Left colon (tissue), 2 donors: ENCODE data around the gene VEGFC. TPM values are rescaled to one million over a fixed set of nuclear protein-coding genes. Genes with fewer than 3 reads are reported as not detected.

ENCODE experiments used
- ATAC-seq: fragments of 200-7000 bp; cut with Tn5 transposase; one replicate; pipeline ENCODE4 v1.9.1; 2020; ENCODE audit warnings: mild to moderate bottlenecking, moderate library complexity
- DNase-seq, 2 donors: peaks; one replicate each; pipeline ENCODE4 v3.0.0-alpha.2; 2020
- intact Hi-C, 2 donors: fragments of 100-400 bp; cut with DNase I in 1 of 2; cut with micrococcal nuclease in 1 of 2; formaldehyde crosslinking; loops; one replicate each; pipeline versions ENCODE4 v1.11.2 to v1.14.0; 2022; cut with DNase I, micrococcal nuclease
- long read RNA-seq: library from polyadenylated mRNA; unstranded; transcript quantifications from one replicate; pipeline ENCODE4 v2.0.0, GENCODE V29; 2021
- total RNA-seq, 2 donors: library from RNA; stranded (reverse); fragmentation: NEBNext Ultra II Directional; extraction: Animal tissue kit (Norgen Biotek cat#: 25700); gene quantifications; one replicate each; pipeline ENCODE4 v1.2.1, GENCODE V29; 2021
- donor health status: DM: no; HTN: no; CAD: no.
- donor health status: DM: yes; HTN: yes; CAD: no.

VEGFC gene, protein sequence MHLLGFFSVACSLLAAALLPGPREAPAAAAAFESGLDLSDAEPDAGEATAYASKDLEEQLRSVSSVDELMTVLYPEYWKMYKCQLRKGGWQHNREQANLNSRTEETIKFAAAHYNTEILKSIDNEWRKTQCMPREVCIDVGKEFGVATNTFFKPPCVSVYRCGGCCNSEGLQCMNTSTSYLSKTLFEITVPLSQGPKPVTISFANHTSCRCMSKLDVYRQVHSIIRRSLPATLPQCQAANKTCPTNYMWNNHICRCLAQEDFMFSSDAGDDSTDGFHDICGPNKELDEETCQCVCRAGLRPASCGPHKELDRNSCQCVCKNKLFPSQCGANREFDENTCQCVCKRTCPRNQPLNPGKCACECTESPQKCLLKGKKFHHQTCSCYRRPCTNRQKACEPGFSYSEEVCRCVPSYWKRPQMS
- total RNA-seq, result 1 to 10 TPM; 2.5 TPM
- long read RNA-seq, partial matches to known transcripts, result 0 of 1 reads
- long read RNA-seq, other reads (novel, unspliced or antisense), result 0 of 1 reads

DNA sequence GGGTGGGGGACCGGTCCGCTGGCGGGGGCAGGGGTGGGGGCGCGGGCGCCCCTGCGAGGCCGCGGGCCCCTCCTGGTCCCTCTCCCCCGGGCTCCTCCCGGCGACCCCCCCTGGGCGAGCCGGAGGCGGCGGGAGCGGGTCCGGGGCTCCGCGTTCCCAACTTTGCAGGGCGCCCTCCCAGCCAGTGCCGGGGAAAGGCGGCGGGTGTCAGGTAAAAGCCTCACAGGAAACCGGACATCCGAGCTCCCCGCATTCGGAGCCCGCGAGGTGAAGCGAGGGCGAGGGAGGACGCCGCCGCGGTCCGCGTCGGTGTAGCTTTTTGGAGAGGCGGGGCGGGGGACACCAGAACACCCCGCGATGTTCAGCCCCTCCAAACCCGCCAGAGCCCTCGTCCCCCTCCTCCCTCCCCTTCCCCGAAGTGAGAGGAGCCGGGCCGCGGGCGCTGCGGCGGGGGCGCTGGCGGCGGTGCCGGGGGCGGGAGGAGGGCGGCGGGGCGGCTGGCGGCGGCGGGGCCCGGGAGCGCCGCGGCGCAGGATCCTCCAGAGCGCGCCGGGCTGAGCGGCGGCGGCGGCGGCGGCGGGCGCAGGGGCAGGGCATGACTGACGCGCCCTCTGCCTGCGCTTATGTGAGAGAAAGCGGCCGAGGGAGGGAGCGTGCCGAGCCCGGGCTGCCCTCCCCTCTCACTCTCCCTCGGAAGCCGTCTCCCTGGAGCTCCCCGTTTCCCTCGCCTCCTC lies at the start of gene VEGFC:
TSS of gene VEGFC (minus strand) at position 597 of the 734 bp plus-strand sequence. CDS start 611 bp downstream, outside the sequence.
- DNase-seq, result peak in 1 of 2 donors; percentile 24
- intact Hi-C loops, result no loop called here
- ATAC-seq, result peak; percentile 69

DNA sequence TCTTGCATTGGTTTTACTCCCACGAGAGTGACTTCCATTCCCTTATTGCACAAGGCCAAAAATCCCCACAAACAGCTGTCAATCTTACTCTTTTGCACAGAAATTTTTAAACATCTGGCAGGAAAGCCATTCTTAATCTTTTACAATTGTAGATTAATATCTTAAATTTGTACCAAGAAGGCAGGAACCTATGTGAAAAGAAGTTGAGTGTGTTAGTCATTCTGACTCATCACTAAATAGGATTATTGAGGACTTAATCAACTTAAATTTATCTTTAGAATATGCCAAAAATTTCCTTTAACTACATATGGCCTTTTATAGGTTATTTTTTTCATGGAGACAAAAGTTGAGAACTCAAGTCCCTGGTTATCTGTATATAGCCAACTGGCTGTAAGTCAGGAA lies 49.0 kb upstream of the VEGFC start:
- DNase-seq, result no peak
- ATAC-seq, result no peak
- intact Hi-C loops, result no loop called here

DNA sequence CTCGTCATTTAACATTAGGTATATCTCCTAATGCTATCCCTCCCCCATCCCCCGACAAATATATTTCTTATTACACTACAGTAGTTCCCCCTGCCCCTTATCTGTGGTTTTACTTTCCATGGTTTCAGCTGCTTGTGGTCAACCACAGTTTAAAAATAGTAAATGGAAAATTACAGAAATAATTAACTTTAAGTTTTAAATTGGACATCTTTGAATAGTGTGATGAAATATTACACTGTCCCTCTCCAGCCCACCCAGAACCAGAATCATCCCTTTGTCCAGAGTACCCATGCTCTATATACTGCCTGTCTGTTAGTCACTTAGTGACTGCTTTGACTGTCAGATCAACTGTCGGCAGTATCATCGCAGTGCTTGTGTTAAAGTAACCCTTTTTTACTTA lies 47.4 kb upstream of the VEGFC start:
- intact Hi-C loops, result no loop called here
- no peak for DNase-seq

DNA sequence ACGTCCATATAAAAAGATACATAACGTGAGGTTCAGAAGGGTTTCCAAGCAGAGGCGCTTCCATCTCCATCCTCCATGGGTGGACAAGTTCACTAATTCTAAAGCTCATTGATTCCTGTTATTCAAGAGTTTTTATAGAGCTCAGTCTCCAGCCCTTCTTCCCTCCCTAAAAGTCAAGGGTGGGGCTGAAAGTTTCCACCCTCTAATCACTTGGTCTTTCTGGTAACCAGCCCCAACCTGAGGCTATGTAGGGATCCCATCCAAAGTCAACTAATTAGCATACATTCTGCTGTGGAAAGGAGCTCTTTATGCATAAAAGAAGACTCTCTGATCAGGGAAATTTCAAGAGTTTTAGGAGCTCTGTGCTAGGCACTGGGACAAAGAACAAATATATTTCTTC lies 46.9 kb upstream of the VEGFC start:
- no peak for ATAC-seq
- intact Hi-C loops, result no loop called here

More for the DNA sequence above, 47.4 kb upstream of the VEGFC start:
- no peak for ATAC-seq

DNA sequence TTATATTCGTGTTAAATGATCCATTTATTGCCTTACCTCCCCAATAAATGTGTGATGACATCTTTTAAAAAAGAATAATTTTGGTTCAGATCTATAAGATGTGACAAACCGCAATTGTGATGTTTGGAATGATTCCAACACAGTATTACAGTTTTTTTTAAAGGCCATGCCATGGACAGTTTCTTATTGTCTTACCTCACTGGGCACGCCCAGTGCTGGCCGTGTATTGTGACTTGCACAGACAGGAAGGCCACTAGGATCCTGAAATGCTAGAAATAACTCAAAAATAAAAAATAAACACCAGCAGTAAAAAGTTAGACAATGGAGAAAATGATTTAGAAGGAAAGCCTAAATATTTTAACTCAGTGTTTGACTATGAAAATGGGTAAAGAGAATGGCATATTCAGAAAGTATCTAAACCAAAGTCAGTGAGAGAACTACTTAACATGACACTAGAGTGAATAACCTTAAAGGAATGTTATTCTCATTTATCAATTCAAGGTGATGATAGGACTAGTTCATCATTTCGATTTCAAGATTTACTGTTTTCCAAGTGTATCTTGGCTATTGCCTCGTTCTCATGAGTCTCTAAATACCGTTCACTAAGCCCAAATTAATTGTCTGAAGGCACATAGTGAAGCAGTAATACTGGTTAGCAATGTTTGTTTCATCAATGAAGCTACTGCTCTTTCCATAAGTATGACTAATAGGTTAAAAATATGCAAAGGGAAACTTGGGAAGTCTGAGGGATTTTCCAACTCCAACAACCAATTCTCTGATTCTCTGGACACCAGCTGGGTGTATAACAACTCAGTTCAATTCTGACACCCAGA lies 46.1 kb upstream of the VEGFC start:
- intact Hi-C loops, result no loop called here
- DNase-seq (no peak), ATAC-seq (no peak)

More for the DNA sequence above, 46.9 kb upstream of the VEGFC start:
- DNase-seq, result no peak

DNA sequence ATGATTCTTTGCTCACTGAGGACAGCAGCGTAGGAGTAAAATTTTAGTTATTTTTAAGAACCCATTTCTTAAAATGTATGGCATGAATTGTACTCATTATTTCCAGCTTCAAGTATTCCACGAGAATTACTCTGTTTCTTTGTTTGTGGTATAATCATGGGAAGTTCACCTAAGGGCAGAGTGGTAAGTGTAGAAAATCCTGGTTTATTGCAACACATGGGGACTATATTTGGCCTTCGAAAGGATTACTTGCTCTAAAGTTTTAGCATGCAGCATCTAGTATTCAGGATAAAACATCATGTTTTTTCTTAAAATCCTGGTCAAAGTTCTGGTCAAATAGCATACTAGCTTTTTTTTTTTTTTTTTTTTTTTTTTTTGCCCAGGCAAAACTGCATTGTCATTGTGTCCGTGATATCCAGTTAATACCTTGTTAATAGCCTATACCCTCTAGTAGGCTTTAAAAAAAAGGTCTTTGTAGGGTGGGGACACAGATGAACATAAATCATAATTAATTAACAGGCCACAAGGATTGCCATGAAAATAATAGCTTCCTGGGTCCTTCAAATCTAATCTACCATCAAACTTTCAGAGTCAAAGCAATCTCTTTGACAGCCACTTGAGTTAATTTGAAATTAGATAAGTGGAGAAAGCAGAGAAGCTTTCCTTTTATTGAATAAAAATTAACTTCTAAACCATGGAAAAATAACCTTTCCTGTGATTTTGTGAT lies 44.6 kb upstream of the VEGFC start:
- intact Hi-C loops, result no loop called here
- DNase-seq (no peak), ATAC-seq (no peak)

DNA sequence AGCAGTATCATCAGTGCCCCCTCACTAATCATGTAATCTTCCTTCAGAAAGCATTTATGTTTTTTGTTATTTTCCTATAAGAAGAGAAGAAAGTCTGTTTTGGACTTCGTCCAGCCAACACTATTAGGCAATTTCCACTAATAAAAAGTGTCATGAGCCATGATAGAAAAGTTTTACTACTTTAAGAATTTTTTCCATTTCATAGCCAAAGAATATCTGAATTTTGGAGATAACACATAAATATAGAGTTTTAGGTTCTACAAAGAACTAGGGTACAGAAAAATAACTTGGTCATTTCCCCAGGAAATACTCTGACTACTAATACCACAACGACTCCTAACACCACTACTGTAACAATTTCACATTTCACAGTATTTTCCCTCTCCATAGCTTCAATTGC lies 41.8 kb upstream of the VEGFC start:
- ATAC-seq (no peak), DNase-seq (no peak)
- intact Hi-C loops, result no loop called here

DNA sequence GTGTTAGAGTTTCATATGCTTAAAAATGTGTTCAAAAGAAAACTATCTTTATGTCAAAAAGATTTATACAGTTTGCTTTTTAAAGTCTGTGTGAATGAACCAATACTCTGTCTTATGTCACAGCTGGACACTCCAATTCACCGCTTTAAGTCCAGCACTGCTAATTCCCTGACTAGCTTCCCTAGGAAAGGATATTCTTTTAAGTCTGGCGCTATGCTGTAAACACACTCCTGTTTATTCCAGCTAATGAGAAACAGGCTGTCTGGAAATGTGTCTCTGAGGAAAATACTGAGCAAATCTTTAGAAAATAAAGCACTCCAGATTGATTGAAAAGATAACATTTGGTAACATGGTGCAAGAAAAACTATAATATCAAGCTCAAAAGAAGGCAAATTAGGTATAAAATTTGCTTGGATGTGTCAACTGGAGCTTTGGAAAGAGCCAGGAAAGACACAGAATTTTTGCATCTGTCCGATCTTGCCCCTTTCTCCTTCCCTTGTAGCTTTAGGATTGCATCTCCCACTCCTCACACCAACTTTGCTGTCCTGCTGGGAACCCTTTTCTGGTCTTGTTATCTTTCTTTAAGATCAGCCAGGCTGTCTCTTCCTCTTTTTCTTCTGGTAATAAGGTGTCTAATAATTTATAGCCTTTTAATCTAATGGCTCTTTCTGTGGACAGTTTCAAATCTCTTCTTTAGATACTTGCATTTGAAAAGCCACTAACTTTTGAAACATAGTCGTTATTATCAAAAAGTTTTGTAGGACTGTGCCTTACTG lies 40.9 kb upstream of the VEGFC start:
- DNase-seq (no peak), ATAC-seq (no peak)
- intact Hi-C loops, result no loop called here

DNA sequence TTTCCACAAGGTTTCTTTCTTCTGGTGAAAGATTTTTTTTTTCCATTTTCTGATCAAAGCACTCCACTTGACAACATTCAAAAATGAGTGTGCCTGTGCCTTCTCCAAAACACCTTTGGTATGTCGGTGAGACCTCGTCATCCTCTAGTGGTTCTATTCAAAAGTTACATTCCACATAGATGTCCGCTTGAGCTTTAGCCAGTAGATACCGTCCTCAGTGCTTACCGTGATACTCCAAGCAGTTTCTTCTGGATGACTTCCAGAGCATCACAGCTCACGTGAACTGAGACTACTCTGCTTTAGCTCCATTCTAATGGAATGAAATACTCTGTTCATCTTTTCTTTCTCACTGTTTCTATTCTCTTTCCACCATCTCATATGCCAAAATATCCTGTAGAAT lies 38.2 kb upstream of the VEGFC start:
- DNase-seq (no peak), ATAC-seq (no peak)
- intact Hi-C loops, result no loop called here

DNA sequence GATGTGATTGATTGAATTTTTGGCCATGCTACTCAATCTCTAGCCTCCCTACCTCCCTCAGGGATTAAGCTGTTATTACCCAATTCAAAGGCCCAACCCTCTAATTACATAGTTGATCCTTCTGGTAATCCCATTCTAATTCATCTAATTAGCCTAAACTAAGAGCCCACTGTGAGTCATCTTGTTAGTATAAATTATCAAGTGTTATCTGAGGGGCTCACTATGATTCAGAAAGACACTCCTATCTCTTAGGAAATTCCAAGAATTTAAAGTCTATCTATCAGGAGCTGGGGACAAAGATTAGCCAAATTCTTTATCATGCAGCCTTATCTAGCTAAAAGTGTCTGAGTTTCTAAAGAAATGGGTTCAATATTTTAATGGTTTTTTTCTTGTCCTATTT lies 32.9 kb upstream of the VEGFC start:
- intact Hi-C loops, result no loop called here
- ATAC-seq (no peak), DNase-seq (no peak)

DNA sequence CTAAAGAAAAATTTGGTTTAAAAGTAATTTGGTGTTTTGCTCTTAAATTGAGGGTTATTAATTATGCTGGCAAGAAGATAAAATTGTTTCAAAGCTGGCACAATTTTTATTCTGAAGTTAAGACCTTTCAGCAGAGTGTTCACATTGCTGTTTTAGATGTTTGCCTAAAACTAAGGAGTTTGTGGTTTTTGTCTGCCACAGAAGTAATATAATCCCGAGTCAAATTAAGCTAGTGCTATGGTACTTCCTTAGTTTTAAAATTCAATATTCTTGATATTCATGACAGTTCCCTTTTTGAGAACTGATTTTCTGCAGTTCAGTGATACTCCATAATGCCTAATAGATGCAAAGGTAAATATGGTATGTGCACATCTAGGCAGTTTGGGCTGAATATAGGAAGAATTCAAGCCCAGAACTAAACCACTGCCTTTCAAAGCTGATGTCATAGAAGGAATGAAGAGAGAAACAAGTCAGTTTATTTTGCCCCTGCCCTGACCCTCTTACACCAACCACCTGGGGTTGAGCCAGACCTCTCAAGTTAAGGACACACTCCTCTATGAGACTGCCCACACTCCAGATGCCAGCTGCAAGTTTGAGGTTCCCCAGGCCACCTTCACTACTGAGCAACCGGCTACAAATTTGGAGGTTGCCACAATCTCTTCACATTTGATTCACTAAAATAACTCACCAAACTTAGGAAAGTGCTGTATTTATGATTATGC lies 32.1 kb upstream of the VEGFC start:
- DNase-seq, result no peak
- ATAC-seq, result no peak
- intact Hi-C loops, result no loop called here

DNA sequence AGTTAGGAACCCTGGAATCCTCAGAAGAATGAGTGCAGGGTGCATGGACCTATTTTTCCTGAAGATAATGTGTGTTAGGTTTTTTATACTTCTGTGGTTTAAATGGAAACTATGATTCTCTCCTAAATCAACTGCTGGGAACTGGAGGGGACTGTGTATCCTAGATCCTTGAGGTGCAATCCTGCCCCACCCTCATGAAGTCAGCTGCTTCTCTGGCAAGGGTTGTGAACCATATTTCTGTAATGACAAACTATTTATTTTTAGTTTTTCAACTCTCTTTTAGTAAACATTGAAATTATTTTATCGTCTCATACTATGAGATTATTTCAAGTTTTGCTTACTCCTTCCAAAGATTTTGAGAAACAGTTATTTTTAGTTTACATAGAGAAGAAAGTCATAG lies 25.8 kb upstream of the VEGFC start:
- no peak for ATAC-seq
- no peak for DNase-seq
- intact Hi-C loops, result no loop called here

DNA sequence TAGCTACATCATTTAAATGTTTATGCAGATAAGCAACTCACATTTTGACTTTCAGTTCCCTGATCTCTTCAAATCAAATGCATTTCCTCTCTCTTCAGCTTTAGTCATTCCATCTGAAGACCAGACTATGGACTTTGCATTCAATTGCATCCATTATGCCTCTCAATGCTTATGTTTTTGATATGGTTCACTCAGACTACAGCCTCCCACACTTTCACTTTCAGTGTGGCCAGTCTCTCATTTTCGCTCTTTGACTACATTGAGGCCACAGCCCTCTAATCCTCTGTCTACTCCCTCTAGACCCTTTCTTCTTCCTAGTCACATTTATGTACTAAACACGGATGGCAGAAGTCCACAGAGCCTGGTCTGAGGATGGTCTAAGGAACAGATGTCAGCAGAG lies 24.5 kb upstream of the VEGFC start:
- ATAC-seq (no peak), DNase-seq (no peak)
- intact Hi-C loops, result no loop called here

DNA sequence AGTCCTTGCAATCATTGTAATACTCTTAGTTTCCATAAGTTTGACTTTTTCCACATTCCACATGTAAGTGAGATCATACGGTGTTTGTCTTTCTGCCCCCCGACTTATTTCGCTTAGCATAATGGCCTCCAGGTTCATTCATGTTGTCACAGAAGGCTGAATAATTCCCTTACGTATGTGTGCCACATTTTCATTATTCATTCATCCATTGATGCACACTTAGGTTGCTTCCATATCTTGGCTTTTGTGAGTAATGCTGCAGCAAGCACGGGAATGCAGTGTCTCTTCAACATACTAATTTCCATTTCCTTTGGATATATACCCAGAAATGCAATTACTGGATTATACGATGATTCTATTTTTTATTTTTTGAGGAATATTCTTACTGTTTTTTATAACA lies 22.0 kb upstream of the VEGFC start:
- DNase-seq (no peak), ATAC-seq (no peak)
- intact Hi-C loops, result no loop called here

DNA sequence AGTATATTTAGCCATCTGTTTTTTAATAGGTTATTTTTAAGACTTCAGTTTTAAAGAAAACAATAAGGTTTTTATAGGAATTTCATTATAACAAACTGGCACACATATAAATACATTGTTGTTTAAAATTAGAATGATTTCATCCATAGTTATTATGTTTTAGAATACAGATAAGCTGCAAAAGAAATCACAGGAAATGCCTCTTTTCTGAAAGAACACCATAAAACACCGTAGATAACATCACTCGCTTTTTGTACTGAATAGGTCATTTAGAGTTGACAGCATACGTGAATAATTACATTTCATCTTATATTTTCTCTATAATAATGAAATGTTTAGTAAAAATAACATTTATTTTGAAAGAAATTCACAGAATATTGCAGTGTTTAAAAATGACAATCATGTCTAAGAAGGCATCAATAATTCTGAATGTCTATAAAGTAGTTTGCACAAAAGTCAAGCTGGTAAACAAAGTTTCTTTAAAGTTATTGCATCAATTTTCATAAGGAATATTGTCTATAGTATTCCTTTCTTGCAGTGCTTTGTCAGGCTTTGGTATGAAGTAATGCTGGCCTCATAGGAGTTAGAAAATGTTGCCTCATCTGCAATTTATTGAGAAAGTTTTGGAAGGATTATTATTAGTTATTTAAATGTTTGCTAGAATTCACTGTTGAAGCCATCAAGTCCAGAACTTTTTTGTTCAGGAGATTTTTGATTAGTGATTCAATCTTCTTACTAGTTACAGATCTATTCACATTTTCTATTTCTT lies 17.9 kb upstream of the VEGFC start:
- ATAC-seq (no peak), DNase-seq (no peak)
- intact Hi-C loops, result no loop called here

DNA sequence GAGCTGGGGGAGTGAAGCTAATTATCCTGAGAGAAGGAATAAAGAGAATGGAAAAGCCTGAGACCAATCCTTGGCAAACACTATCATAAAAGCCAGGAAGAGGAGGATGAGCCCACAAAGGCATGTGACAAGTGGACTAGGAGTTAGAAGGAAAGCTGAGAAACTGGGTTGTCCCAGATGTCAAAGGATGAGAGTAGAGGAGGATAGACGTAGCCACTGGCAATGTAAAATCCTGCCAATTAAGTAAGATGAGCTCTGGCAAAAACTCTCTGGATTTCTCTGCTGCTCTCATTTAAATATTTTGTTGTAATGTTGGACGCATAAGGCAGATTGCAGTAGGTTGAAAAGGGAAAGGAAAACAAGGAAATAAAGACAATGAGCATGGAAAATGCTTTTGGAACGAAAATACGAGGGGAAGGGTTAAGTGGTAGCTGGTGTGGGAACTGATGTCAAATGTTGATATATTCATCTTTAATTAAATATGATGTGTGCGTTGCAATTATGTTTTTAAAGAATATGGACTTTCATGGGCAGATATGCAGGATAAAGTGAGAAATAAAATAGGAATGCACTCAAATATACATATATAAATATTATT lies 14.2 kb upstream of the VEGFC start:
- intact Hi-C loops, result no loop called here
- no peak for ATAC-seq
- no peak for DNase-seq
